GM19395 (cell line): Measurements from ENCODE around the gene GATD1.

Source experiments
- ATAC-seq: cut with Tn5 transposase; IDR thresholded peaks from one replicate; pipeline ENCODE4 v1.9.1; 2021; ENCODE audit warnings: mild to moderate bottlenecking, moderate library complexity; ENCODE audit not compliant: unreplicated experiment

GATD1 gene

DNA sequence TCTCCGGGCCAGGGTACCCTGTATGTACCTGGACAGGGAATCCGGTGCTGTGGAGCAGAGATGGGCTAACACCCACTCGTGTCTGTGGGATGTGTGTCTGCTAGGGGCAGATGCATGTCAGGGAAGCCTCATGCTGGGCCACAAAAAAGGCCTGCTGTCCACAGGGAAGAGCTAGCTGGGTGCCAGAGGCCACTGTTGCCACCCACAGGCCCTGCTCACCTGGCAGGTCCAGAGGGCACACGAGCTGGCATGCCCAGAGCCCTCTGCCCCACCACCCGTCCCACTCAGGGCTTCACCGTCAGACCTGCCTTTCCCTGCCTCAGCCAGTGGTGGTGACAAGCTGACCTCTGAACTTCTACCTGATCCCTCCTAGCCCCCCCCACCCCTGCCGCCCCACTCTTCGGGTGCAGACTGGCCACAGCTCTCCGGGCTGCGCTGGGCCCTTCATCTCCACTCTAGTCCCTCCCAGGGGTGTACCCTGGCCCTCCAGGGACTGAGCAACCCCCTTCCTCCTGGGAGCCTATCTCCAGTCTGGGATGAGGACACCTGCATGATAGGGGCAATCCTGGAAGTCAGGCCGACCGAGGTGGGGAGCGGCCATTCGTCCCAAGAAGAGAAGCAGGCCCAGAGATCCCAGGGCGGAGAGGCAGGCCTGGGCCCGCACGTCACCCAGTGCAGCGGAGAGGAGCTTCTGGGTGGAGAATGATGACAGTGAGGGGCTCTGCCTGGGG lies 19.4 kb upstream of the GATD1 start:
- ATAC-seq, result no peak

DNA sequence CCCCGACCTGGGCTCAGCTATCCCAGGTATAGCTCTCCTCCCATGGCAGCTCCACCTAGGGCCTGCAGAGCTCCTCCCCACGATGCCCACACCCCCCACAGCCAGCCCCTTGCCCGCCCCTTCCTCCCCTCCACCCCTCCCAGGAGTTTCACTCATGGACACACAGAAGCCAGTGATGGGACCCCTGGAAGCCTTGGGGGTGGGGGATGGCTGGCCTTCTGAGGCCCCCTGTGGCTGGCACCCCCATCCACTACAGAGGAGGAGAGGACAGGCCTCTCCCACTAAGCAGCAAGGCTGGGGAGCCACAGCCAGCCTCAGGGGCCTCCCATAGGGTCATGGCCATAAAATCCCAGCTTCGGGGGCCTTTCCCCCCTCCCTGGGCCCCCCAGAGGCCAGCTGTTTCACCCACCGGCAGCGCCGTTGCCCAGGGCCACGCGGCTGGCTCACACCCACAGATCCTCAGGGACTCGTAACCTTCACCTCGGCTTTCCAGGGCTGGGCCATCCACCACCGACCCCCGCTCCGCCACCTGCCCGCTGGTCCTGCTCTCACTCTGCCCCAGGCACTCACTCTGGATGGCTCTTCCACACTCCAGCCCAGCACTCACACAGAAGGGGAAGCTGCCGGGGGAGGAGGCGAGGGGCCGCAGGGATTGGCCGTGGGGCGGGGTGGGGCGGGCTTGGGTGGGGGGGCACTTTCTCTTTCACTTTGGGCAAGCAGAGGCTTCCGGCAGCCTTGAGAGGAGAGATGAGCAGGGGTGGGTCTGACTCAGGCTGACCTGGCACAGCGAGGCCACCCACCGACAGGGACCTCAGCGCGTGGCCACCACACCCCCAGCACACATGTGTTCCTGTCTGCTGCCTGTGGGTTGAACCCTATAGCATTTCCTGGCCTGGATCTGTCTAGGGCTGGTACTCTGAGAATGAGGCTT lies 18.6 kb upstream of the GATD1 start:
- ATAC-seq, result no peak

- ATAC-seq, result no peak
These were observed 17.7 kb upstream of the GATD1 start for GRCh38 chr11:794766-795633.

- no peak for ATAC-seq
These were observed 16.9 kb upstream of the GATD1 start for GRCh38 chr11:794013-794765.

DNA sequence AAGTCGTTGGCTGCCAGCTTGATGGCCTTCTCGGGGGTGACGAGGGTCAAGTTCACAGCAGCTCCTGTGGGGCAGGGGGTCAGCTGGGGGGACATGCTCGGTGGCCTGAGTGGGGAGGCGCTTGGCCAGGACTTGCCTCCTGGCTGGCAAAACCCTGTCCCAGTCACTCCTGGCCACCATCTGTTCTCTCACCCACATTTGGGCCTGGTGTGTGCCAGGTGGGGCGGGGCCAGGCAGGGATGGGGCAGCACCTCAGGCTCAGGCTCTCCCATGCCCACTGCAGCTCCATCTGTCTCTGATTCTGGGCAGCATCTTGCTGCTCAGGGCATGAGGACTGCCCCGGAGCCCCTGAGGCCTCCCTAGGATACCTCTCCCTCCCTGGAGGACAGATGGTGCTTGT lies 16.3 kb upstream of the GATD1 start:
- no peak for ATAC-seq

- ATAC-seq, result no peak
These were observed 15.6 kb upstream of the GATD1 start for GRCh38 chr11:792873-793272.

GRCh38 chr11:792535-792821 lies 15.2 kb upstream of the GATD1 start:
- ATAC-seq, result no peak

DNA sequence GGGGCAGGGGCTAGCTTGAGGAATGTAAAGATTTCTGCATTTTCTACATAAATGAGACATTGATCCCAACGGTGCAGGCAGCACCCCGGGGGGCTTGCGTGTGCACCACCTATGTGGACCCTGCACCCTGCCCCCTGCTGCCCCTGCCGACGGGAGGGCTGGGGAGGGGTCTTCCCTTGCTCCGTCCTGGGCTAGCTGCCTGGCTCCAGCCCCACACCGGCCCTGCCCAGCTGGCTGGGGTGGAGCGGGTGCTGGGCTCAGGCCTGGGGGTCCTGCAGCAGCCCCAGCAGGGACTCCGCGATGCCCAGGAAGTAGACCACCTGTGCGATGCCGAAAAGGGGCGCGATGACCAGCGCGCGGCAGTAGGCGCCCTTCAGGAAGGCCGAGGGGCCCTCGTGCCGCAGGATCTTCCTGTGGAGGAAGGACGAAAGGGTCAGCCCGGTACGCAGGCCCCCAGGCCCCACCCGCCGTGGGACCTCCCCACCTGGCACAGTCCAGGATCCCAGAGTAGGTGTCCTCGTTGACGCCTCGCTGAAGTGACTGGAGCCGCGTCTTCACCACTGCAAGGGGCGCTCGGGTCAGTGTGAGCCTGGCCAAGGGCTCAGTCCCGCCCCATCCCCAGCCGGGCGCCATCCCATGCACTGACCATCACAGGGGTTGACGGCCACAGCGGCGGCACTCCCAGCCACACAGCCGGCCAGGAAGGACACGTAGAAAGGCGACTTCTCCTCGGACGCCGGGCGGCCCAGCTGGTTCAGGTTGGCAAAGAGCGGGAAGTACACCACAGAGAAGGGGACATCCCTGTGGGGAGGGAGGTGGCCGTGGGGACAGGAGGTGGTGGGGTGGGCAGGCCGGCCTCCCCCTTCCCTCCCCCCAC lies 14.6 kb upstream of the GATD1 start:
- no peak for ATAC-seq

GRCh38 chr11:790721-791564 lies 13.7 kb upstream of the GATD1 start:
- no peak for ATAC-seq

- ATAC-seq, result no peak
These were observed 12.7 kb upstream of the GATD1 start, which contains the start of gene CEND1 for GRCh38 chr11:789943-790342. Gene CEND1, minus strand, starts transcription at chr11:790090. Its CDS starts 1,514 bp downstream, at chr11:788576.

DNA sequence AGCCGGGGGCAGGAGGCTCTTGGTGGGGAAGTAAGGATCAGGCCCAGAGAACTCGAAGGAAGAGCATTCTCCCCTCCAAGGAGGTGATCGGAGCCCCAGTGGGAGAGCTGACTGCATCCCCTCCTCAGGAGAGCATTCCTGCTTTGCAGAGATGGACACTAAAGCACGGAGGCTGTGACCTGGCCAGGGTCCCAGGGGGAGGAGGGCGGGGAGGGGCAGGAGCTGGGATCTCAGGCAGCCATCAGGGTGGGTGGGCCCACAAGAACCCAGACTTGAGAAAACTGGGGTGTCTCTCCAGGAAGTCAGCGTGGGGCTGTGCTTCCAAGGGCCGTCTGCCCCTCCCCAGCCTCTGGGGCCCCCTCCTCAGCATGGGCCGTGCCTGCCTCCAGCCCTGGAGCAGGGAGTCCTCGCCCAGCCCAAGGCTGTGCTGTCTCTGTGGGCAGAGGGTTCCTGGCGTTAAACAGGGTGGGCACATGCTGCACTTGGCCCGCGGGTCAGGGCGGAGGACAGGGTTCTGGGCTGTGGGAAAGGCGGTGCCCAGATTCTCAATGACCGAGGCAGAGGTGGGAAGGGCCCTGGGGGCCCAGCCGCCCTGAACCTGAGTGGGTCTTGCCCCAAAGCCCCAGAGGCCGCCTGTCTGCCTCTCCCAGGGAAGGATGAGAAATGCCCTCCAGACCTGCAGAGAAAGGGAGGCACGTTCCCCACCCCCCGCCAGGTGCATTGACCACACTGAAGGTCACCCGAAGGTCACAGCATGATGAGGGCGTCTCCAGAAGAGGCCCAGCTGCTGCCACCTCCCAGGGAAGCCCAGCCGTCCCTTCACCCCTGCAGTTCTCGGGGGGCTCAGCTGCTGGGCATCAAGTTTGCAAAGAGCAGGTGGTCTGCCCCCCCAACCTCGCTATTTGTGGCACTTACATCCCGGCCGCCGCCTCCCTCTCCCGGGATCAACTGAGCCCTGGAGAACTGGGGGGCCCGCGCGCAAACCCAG lies 12.0 kb upstream of the GATD1 start:
- ATAC-seq, result no peak

DNA sequence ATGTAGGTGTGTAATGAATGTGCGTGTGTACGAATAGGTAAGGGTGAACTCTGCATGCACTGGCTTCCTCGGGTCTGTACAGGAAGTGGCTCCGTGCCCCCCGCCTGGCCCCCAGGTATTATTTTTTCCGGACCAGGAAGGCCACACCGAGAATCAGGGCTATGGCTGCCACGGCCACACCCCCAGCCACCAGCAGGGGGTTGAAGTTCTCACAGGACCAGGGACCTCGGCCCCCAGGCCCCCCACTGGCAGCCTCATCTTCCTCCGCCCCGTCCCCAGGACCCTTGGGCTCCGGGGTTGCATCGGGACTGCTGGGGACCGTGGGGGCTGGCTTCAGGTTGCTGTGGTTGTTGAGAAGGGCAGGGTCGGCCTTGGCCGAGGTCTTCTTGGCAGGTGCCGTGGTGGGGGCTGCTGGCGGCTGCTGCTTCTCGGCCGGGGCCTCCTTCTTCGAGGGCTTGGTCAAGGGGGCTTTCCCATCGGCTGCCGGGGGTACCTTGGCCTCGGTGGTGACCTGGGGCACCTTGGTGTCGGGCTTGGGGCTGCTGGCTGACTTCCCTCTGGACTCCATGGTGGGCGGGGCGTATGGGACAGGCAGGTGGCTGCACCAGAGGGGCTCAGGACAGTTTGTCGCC lies 10.8 kb upstream of the GATD1 start:
- no peak for ATAC-seq

DNA sequence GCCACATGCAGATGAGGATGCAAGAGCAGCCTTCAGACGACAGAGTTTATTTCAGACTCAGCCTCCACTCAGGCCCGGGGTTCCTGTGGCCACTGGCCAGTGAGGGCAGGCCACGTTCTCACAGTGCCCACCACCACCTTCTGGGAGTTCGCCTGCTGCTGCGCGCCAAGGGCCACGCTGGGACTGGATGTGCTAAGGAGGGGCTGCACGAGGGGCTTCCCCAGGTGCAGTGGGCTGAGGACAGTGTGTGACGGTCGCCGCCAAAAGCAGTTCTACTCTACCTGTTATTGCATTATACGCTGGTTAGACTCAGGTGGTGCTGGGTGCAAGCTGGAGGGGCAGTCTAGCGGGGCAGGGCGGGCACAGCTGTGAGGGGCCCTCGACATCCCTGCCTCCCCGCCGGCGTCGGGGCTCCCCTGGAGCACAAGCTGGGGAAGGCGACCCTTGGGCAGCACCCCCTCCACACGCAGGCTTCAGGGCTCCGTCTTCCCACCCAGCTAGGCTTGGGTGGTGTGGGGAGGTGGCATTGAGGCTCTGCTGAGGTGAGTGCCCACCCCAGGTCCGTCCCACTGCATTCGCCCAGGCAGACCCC lies 9.9 kb upstream of the GATD1 start:
- no peak for ATAC-seq

DNA sequence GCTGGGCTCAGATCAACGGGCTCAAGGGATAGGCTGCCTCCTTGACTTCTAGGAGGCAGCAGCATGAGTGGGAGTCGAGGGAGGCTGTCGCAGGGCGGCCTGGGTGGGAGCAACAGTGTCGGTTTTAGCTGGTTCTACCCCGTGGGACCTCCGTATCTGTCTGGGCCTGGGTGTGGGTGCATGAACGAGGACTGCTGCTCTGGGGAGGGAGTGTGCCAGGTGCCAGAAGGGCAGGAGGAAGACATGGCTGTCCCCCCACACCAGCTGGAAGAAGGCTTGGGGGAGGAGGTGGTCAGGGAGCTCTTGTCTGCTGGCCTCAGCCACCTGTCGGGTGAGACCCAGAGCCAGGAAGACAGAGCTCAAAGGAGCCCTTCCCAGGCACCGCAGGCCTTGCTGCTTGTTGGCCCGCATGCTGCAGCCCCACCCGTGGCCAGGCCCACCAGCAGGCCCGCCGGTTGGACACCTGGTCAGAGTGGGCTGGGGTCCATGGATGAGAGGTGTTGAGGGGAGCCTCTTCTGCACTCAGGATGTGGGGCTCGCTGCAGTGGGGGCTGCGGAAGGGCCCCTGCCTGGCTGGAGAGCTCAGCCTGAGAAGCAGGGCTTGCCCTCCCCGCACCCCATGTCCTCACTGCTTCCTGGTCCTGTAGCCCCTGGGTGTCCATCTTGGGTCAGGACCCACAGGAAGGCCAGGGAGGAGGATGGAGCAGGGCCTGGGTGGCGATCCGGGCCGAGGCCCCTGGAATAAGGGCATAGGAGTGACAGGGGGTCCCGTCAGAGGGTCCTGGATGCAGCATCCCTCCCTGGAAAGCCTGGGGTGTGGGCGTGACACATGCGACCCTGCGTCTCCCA lies 9.2 kb upstream of the GATD1 start:
- ATAC-seq, result no peak

DNA sequence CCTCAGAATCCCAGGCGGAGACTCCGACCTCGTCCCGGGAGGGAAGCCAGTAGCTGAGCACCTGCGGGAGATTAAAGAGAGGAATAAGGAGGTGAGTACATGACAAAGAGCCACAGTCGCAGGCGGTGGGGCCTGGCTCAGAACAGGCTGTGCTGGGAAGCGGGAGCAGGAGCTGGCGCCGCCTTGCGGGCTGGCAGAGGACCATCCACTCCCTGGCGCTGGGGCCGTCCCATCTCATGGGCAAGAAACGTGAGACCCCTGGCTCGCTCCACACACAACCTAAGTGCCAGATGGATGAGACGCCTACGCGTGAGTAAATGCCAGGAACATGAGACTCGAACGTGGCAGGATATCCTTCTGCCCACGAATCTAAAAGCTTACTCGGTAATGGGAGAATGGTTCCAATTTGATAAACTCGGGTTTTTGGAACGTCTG lies 6.3 kb upstream of the GATD1 start:
- no peak for ATAC-seq
